ENCODE data around the gene DEPP1.

DNA sequence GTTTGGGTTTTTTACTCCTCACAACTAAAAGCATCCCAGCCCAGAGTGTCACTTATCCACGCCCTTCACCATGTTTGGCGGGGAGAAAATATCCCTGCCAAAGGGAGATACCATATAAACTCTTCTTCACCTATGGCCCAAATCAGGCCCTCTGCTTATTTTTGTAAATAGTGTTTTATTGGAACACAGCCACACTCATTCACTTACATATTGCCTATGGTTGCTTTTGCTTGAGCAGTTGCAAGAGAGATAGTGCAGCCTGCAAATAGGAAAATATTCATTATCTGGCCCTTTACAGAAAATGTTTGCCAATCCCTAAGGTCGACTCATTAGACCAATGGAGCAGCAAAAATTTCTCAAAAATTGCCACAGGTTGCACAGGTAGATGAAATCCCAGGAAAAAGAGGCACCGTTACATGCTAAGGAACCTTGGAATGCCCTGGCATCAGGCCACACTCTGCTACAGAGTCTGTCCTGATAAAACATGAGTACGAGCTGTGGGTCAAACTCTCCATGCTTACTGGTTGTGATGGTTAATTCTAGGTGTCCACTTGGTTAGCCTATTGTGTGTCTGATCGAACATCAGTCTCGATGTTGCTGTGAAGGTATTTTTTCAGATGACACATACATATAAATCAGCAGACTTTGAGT is 26.9 kb downstream of the DEPP1 start:
- TF ChIP-seq ZNF274 (IDR thresholded peaks at IDR 0.05; ENCODE audit: low read depth, low read length) (no peak), YY1 (IDR thresholded peaks at IDR 0.05; ENCODE audit: insufficient read depth, insufficient read length) (no peak), SUZ12 (IDR thresholded peaks at IDR 0.05; ENCODE audit: extremely low read depth, insufficient read depth, insufficient read length) (no peak)

Measured in NT2/D1 (cell line).